Right atrium auricular region (tissue), 2 donors: ENCODE results near the gene CCDC187. TPM values are rescaled to one million over a fixed set of nuclear protein-coding genes. Genes with fewer than 3 reads are reported as not detected.

Source experiments
- DNase-seq: peaks from one replicate; pipeline ENCODE4 v3.0.0-alpha.2; 2019; ENCODE audit warnings: low spot score
- H3K27ac ChIP-seq, 2 donors: fragments of 200-600 bp; sonication (generic); 1 replicate in 1 of 2; 2 replicates in 1 of 2; pipeline ENCODE4 v1.5.1; 2016 to 2019
- H3K27me3 ChIP-seq, 2 donors: fragments of 200-600 bp; sonication (generic); one replicate each; pipeline versions ENCODE4 v1.5.1 to v1.6.0; 2017 to 2019
- H3K36me3 ChIP-seq: fragments of 200-600 bp; sonication (generic); one replicate; pipeline ENCODE4 v1.5.1; 2016
- H3K4me1 ChIP-seq, 2 donors: fragments of 200-600 bp; sonication (generic); one replicate each; pipeline versions ENCODE4 v1.5.1 to v1.6.0; 2017 to 2019
- H3K4me3 ChIP-seq, 2 donors: fragments of 200-600 bp; sonication (generic); 1 replicate in 1 of 2; 2 replicates in 1 of 2; pipeline ENCODE4 v1.5.1; 2017 to 2019; ENCODE audit warnings: mild to moderate bottlenecking in 1 of 2, moderate library complexity in 1 of 2
- H3K9me3 ChIP-seq, 2 donors: fragments of 200-600 bp; sonication (generic); one replicate each; pipeline ENCODE4 v1.5.1; 2019
- total RNA-seq, 2 donors: library from RNA; depleted of rRNA; stranded (reverse); fragments of >200 nt; gene quantifications; one replicate each; pipeline ENCODE4 v1.1.0, GENCODE V29; 2016
- TF ChIP-seq, protein P1 (sequence below), 2 donors: fragments of 200-600 bp; sonication (generic); IDR thresholded peaks; one replicate each; pipeline ENCODE4 v1.5.1; 2019; ENCODE audit warnings: antibody characterized with exemption in 2 of 2

The CCDC187 gene
- total RNA-seq, 2 donors from 2014 or later = not detected

GRCh38 chr9:136247551-136247916 lies 56.4 kb downstream of the CCDC187 start:
- Histone ChIP-seq H3K27ac (no peak overlapping the region), H3K27me3 (no peaks in the 10 kb centered on the region), H3K4me3 (no peak overlapping the region), H3K36me3 (no peaks in the 10 kb centered on the region), H3K4me1 (peaks cover 4 to 18% of the 10 kb centered on the region in 2 donors), H3K9me3 (no peaks in the 10 kb centered on the region)
- DNase-seq = no peak
- TF ChIP-seq, protein P1, sequence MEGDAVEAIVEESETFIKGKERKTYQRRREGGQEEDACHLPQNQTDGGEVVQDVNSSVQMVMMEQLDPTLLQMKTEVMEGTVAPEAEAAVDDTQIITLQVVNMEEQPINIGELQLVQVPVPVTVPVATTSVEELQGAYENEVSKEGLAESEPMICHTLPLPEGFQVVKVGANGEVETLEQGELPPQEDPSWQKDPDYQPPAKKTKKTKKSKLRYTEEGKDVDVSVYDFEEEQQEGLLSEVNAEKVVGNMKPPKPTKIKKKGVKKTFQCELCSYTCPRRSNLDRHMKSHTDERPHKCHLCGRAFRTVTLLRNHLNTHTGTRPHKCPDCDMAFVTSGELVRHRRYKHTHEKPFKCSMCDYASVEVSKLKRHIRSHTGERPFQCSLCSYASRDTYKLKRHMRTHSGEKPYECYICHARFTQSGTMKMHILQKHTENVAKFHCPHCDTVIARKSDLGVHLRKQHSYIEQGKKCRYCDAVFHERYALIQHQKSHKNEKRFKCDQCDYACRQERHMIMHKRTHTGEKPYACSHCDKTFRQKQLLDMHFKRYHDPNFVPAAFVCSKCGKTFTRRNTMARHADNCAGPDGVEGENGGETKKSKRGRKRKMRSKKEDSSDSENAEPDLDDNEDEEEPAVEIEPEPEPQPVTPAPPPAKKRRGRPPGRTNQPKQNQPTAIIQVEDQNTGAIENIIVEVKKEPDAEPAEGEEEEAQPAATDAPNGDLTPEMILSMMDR (IDR thresholded peaks at IDR 0.05) = no peak

- Histone ChIP-seq H3K4me1 (peaks cover 4 to 18% of the 10 kb centered on the region in 2 donors), H3K9me3 (no peaks in the 10 kb centered on the region), H3K27me3 (no peaks in the 10 kb centered on the region), H3K36me3 (no peaks in the 10 kb centered on the region), H3K4me3 (no peak overlapping the region), H3K27ac (no peak overlapping the region)
- TF ChIP-seq, protein P1 (IDR thresholded peaks at IDR 0.05) = no peak
- no peak for DNase-seq
Measured at GRCh38 chr9:136246849-136247550, 56.9 kb downstream of the CCDC187 start.

- peak; percentile 82 for DNase-seq
- Histone ChIP-seq H3K4me1 (peaks cover 4 to 25% of the 10 kb centered on the region in 2 donors), H3K27me3 (no peaks in the 10 kb centered on the region), H3K27ac (peak within 1 kb of the TSS in 1 of 2 donors; percentile 26), H3K9me3 (no peaks in the 10 kb centered on the region), H3K36me3 (no peaks in the 10 kb centered on the region), H3K4me3 (peak within 1 kb of the TSS; percentile 64 to 82)
- TF ChIP-seq, protein P1 (IDR thresholded peaks at IDR 0.05) = no peak
Measured at GRCh38 chr9:136245219-136246150, 58.4 kb downstream of the CCDC187 start, which contains the start of gene QSOX2. Gene QSOX2 (minus strand): TSS chr9:136245812. CDS start chr9:136245803, 9 bp downstream.

DNA sequence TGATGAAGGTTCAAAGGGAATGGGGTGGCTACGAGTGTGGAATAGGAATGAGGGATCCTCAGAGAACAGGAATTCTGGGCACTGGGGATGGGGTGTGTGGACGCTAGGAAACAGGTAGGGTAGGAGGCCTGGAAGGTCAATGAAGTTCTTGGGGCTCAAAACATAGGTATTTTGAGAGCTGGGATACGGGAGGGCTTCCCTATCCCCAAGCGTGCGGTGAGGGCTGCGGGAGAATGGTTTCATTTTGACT lies 59.0 kb downstream of the CCDC187 start:
- H3K9me3 ChIP-seq = no peaks in the 10 kb centered on the region
- peaks cover 4 to 31% of the 10 kb centered on the region in 2 donors for H3K4me1 ChIP-seq
- no peaks in the 10 kb centered on the region for H3K36me3 ChIP-seq
- TF ChIP-seq, protein P1 (IDR thresholded peaks at IDR 0.05) = no peak
- peak overlapping the region in 1 of 2 donors; percentile 26 for H3K27ac ChIP-seq
- no peak for DNase-seq
- H3K27me3 ChIP-seq = no peaks in the 10 kb centered on the region
- H3K4me3 ChIP-seq = peak overlapping the region; percentile 64 to 82

DNA sequence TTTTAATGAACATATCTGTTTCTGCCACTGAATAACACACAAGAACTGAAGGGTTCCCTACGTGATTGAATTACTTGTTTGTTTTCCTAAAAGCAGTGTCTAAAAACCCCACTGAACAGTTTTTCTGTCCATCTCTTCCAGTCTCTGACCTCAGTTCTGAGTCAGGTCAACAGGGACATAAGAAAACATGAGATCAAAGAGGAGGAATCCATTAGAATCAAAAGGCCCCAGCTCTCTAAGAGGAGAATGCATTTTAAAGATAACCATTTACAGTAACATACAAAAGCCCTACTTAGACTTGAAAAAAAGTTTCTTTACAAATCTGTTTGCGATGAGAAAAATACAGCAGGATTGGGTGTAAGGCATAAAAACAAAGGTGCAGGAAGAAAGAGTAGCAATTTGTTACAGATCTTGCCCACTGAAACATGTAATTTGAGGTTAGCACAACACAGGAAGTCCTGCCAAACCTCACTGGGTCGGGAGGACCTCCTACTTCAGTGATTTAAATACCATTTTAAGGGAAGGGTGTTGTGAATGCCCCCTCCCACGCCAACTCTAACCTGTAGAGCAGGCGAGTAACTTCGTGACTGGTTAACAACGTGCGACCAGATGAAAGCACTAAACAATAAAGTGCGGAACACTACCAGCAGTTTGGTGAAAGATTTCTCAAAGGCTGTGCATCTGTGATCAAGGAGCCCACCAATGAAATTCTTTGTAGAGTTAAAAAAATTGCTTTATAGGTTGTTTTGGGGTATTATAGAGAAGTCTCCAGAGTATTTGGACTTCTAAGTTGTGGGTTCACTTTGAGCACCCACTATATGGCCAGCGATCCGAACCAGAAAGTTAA lies 59.5 kb downstream of the CCDC187 start:
- no peaks in the 10 kb centered on the region for H3K9me3 ChIP-seq
- peak overlapping the region; percentile 64 to 82 for H3K4me3 ChIP-seq
- H3K27ac ChIP-seq = no peak overlapping the region
- no peak for DNase-seq
- TF ChIP-seq, protein P1 (IDR thresholded peaks at IDR 0.05) = no peak
- H3K27me3 ChIP-seq = no peaks in the 10 kb centered on the region
- peaks cover 4 to 36% of the 10 kb centered on the region in 2 donors for H3K4me1 ChIP-seq
- H3K36me3 ChIP-seq = no peaks in the 10 kb centered on the region
